MM.1S (cell line): Measurements from ENCODE around the gene UBN1.

Source experiments
- CTCF ChIP-seq: fragments of 300-600 bp; sonication (generic); IDR thresholded peaks from 2 replicates; pipeline ENCODE4 v1.5.1; 2016; ENCODE audit warnings: antibody characterized with exemption, low read length, mixed read lengths
- EZH2 ChIP-seq: fragments of 300-600 bp; sonication (generic); optimal IDR thresholded peaks from 2 replicates; pipeline ENCODE3; 2017; ENCODE audit warnings: low read depth, mild to moderate bottlenecking, antibody characterized with exemption, low read length, mixed read lengths

DNA sequence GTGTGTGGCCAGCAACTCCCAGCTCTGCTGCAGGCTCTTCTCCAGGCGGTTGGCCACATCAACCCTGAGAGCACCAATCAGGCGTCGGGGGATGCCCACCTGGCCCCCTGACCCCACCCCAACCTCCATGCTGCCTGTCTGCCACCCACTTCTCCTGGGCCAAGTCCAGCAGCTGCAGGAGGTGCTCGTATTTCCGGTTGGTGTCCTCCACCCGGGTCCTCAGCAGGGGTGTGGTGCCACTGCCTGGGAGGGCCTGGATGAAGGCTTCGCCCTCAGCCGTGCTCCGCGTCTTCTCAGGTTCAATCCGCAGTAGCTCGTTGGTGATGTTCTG lies 44.6 kb downstream of the UBN1 start:
- TF ChIP-seq CTCF (no peak), EZH2 (no peak)
